Measurements from ENCODE around the gene NARF. TPM values are rescaled to one million over a fixed set of nuclear protein-coding genes. Genes with fewer than 3 reads are reported as not detected.

Gene NARF
- total and polyA plus RNA-seq, 2 donors (not counting 3 experiments of a cell fraction or from before 2014, with no cell fraction given): 83.4 to 158 TPM

DNA sequence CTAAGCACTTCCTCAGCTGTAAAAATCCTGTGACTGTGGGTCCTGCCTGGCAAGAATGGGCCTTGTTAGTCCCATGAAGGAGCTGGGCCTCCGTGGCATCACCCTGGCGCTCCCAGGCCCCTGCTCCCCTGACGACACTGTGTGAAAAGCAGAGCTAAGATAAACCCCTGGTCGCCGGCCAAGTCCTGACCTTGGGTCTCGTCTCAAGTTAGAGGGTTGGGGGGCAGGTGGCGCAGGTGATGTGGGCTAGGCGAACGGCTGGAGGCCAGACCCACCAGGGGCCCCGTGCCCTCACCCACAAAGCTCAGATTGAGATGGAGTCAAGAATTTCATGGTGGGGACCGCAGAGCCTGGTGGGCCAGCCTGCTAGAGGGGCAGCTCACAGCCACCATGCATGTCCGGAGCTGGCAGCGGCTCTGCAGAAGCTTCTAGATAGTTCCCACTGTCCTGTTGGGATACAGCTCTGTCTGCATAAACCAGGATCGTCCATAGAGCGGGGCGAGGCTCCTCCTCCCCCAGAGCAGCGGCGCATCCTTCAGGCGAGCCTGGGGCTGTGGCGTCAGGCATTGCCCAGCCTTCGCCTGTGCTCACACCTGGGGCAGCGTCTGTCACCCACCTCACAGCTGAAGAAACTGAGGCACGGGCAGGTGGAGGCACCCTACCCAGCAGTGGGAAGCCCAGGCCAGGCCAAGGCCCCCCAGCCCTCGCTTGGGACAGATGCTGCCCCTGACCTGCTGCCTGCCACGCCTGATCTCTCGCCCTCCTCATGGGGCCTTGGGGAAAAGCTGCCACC, 19.9 kb upstream of the NARF start:
- intact Hi-C loops (cut with micrococcal nuclease): no loop called here
- H3K4me1 ChIP-seq (ENCODE audit: control insufficient read depth, extremely low read depth, insufficient read depth, low read length): no peaks in the 10 kb centered on the region
- no peaks in the 10 kb centered on the region for H3K9me3 ChIP-seq (replicated peaks; ENCODE audit: control insufficient read depth, insufficient read depth, low read length)
- H4K20me1 ChIP-seq (replicated peaks; ENCODE audit: control insufficient read depth, extremely low read depth, insufficient read depth, low read length): no peaks in the 10 kb centered on the region
- no peak overlapping the region for H3K27ac ChIP-seq (ENCODE audit: insufficient read depth, low read depth, low read length)
- CTCF ChIA-PET: interaction anchor here (0.7 kb wide), 1 partner anchor 14 kb away, joined by 3 read pairs; no protein-coding TSS in a partner anchor
- H2AFZ ChIP-seq (ENCODE audit: low read depth, low read length): no peak overlapping the region
- peaks cover 0 to 10% of the 10 kb centered on the region in 2 experiments for H3K36me3 ChIP-seq (ENCODE audit: control insufficient read depth in 2 of 2, extremely low read depth in 1 of 2, insufficient read depth in 2 of 2, low read length in 2 of 2)
- H3K27me3 ChIP-seq (ENCODE audit: control insufficient read depth in 2 of 2, insufficient read depth in 2 of 2, low read length in 2 of 2): no peaks in the 10 kb centered on the region
- no peaks in the 10 kb centered on the region for H3K9me1 ChIP-seq (replicated peaks; ENCODE audit: control insufficient read depth, extremely low read depth, insufficient read depth, low read length)
- no peak overlapping the region for H3K9ac ChIP-seq (replicated peaks; ENCODE audit: extremely low read depth, insufficient read depth, low read length)
- POLR2A ChIA-PET: no interaction called here
- H3K79me2 ChIP-seq (ENCODE audit: control insufficient read depth, insufficient read depth, low read length): no peaks in the 10 kb centered on the region
- no TSS peak for BruUV-seq (replicated peaks)
- DNase-seq (ENCODE audit: low read depth, low spot score) (no peak), FAIRE-seq (no peak)
- H3K4me2 ChIP-seq (ENCODE audit: insufficient read depth, low read length): no peak overlapping the region
- TF ChIP-seq POLR2AphosphoS5 (IDR thresholded peaks at IDR 0.05; ENCODE audit: insufficient read depth, low read depth, low read length): no peak
- TF ChIP-seq MYC (IDR thresholded peaks at IDR 0.05; ENCODE audit: low read depth, low read length): no peak
- no peak for TF ChIP-seq JUN (IDR thresholded peaks at IDR 0.05; ENCODE audit: borderline replicate concordance, insufficient read depth, insufficient read length, low read depth)
- TF ChIP-seq, protein P1, sequence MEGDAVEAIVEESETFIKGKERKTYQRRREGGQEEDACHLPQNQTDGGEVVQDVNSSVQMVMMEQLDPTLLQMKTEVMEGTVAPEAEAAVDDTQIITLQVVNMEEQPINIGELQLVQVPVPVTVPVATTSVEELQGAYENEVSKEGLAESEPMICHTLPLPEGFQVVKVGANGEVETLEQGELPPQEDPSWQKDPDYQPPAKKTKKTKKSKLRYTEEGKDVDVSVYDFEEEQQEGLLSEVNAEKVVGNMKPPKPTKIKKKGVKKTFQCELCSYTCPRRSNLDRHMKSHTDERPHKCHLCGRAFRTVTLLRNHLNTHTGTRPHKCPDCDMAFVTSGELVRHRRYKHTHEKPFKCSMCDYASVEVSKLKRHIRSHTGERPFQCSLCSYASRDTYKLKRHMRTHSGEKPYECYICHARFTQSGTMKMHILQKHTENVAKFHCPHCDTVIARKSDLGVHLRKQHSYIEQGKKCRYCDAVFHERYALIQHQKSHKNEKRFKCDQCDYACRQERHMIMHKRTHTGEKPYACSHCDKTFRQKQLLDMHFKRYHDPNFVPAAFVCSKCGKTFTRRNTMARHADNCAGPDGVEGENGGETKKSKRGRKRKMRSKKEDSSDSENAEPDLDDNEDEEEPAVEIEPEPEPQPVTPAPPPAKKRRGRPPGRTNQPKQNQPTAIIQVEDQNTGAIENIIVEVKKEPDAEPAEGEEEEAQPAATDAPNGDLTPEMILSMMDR (IDR thresholded peaks at IDR 0.05; ENCODE audit: extremely low read depth in 1 of 2, insufficient read depth in 1 of 2, low read depth in 1 of 2, low read length in 2 of 2): no peak
- no peak for TF ChIP-seq FOS (IDR thresholded peaks at IDR 0.05; ENCODE audit: borderline replicate concordance, insufficient read depth, low read length)
- TF ChIP-seq POLR2A (IDR thresholded peaks at IDR 0.05; ENCODE audit: low read depth, low read length): no peak
- no peak for TF ChIP-seq MAX (IDR thresholded peaks at IDR 0.05; ENCODE audit: insufficient read depth, insufficient read length)
- no peak for TF ChIP-seq EZH2 (IDR thresholded peaks at IDR 0.05; ENCODE audit: borderline replicate concordance, low read depth, low read length, severe bottlenecking)
- TF ChIP-seq GATA2 (IDR thresholded peaks at IDR 0.05; ENCODE audit: insufficient read depth, insufficient read length, low read depth, low read length): no peak
- dilution Hi-C loops (cut with MboI; ENCODE audit: extremely low pct_ligation_motif_present, low sequenced_read_pairs): no loop called here
- no peak overlapping the region for H3K4me3 ChIP-seq (replicated peaks in 1 of 3; ENCODE audit: insufficient read depth in 1 of 3, low read depth in 1 of 3, low read length in 3 of 3)

Data from endothelial cell of umbilical vein (primary cell).